Inflammatory macrophage treated with lipopolysaccharide for 1 hour (primary cell): ENCODE results near the gene NFYC.
"Not testable (repeated sequence)": the region's sequence is repeated elsewhere in the genome, so short reads cannot be mapped to it uniquely, and the experiment has no call there.

Source experiments
- DNase-seq, 2 donors: peaks; one replicate each; pipeline ENCODE4 v3.0.0-alpha.2; 2020 to 2022

The NFYC gene

DNA sequence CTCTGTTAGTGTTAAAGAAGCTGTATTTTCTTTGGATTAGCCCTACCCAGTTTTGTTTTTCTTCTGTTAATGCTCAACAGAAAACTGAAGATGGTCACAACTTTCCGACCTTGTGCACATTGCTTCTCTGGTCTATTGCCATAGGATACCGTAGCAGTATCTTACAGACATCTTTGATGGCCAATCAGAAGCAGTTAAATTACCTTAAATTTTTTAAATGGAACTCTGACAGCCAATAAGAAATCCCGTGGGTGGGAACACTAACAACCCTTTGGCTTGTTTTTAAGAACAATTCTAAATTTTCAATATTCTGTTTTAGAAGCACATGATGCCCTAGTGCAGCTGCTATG, 17.2 kb downstream of the NFYC start:
- peak in 1 of 2 donors; percentile 22 for DNase-seq

GRCh38 chr1:40709100-40709801, 17.7 kb downstream of the NFYC start:
- DNase-seq: peak; percentile 42 to 74

DNA sequence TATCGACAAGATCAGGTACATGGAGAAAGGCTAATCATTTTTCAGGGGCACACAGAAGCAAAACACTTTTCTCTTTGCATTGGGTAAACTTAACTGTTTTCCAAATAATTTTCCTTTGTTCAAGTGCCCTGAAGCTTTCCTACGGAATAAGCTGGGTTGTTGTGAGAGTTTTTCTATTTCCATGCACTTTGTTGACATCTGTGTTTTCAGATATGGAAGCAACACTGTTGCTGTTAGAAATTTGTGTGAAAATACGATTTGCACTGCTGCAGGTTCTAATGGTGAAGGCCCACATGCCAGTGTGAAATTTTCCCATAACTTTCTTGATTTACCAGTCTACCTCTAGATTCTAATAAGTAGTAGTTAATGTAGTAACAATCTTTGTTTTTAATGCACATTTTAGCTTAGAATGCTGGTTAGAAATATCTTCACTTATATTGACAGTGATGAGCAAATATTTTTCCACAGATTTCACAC, 18.3 kb downstream of the NFYC start:
- no peak for DNase-seq

DNA sequence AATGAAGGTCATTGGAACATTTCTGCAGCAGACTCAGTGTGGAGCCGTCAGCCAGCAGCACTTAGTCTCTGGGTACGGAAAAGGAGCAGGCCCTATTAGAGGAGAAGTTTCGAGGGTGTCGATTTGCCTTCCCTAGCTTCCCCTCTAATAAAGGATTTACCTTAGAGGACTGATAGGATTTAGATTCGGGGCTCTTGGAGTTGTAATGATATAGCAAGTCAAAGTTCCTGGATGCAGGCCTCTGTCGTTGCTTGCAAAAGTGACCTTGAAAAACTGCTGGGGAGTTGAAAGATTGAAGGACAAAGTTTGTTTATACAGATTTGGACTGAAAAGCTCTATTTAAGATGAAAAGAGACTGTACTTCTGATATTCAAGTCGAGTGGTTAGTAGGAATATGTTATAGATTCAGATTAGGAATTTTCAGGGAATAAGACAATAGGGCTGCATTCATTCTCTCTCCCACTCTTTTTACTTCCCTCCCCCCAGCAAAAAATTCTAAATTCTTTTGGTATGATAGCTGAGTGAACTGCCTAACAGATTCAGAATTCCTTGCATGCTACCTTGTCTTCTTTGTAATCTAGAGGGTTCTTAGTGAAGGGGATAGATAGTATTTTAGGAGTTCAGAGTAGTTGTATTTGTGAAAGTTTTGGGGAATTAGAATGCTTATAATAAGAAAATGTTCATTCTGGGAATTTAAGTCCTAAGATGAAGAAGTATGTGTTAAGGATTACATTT, 19.2 kb downstream of the NFYC start:
- DNase-seq: no peak

GRCh38 chr1:40711465-40712404, 20.2 kb downstream of the NFYC start:
- peak; percentile 34 to 50 for DNase-seq

- DNase-seq: no peak
These were observed 21.0 kb downstream of the NFYC start for GRCh38 chr1:40712405-40712944.

- peak; percentile 73 to 80 for DNase-seq
These were observed 21.5 kb downstream of the NFYC start for GRCh38 chr1:40712997-40713396.

DNA sequence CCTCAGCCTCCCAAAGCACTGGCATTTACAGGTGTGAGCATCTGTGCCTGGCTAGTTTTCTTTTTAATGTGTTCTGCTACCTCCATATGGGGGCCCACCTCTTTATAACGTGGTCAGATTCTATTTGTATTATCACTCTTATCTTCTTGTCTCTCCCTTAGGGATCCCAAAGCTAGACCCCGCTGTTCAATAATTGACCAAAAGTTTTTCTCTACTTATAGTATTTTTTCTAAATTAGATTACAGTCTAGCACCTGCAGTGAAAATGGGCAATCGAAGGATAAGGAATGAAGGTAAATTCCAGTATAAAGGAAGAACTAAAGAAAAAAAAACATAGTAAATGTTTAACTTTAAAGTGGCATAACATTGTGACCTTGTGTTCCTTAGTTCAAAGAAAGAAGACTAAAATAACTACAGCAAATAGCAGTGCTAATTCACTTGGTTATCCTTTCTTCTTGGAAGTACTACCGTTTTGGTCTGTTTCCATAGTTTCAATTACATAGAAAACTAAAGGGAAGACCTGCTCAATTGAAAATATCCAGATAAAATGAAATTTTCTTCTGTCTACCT, 24.1 kb downstream of the NFYC start:
- DNase-seq: no peak

- no peak for DNase-seq
These were observed 25.6 kb downstream of the NFYC start for GRCh38 chr1:40717065-40717464.

- no peak for DNase-seq
These were observed 26.5 kb downstream of the NFYC start for GRCh38 chr1:40717955-40718354.

GRCh38 chr1:40720493-40720892, 29.0 kb downstream of the NFYC start:
- no peak for DNase-seq

DNA sequence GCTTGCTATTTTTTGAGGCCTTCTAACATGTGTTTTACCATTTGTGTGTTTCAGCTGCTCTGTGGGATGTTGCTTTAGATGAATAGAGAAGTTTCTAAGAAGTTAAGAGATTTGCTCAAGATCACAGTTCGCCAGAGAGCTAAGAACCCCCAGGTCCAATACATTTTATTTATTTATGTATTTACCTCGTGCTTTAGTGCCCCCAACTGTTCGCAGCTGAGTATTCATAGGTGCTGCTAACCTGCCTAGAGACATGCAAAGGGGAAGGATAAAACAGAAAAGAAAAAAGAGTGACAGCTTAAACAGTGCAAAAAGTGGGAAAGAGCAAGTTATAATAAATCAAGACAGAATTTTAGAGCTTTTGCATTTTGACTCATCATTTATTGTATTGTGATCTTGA, 31.1 kb downstream of the NFYC start:
- DNase-seq: no peak

- DNase-seq: no peak
These were observed 31.9 kb downstream of the NFYC start for GRCh38 chr1:40723196-40723955.

GRCh38 chr1:40727662-40728061, 36.2 kb downstream of the NFYC start:
- not testable (repeated sequence) for DNase-seq

DNA sequence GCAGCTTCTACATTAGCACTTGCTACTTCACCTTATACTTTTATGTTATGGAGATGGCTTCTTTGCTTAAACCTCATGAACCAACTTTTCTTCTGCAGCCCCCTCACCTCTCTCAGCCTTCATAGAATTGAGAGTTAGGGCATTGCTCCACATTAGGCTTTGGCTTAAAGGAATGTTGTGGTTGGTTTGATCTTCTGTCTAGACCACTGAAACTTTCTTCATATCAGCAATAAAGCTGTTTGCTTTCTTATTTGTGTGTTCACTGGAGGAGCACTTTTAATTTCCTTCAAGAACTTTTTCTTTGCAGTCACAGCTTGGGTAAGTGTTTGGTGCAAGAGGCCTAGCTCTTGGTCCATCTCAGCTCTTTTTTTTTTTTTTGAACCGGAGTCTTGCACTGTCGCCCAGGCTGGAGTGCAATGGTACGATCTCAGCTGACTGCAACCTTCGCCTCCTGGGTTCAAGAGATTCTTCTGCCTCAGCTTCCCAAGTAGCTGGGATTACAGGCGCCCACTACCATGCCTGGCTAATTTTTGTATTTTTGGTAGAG, 37.9 kb downstream of the NFYC start:
- DNase-seq: not testable (repeated sequence)

- no peak for DNase-seq
These were observed 41.3 kb downstream of the NFYC start for GRCh38 chr1:40732756-40733301.

DNA sequence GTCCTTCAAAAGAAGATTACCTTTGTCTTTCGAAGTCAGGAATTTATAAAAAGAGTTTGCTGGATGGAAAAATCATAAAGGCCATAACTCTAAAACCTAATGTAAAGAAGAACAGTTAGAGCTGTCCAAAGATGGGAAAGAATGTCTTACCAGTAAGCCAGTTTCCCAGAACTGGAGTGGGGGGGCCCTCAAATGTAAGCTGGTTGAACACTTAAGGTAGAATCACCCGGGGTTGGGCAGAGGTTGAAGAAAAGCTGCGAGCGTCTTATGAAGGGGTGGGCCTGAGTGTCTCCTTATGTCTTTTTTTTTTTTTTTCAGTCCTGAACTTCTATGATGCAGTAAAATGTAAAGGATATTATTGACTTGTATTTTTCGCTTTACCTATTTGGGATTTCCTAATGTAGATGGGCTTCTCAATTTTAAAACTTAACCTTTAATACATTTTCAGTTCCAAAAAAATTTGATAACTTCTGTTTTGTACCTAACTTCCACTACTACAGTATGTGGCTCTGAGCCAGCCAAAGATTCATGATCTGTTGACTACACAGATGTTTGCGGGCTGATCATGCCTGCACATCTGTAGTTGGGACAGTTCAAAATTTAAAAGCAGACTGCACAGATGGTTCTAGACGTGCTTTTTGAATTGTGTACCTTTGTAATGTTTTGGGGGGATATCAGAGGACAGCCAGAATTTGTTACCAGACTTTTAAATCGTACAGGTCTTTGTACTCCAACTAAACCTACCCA, 43.6 kb downstream of the NFYC start:
- no peak for DNase-seq

GRCh38 chr1:40736085-40736531, 44.6 kb downstream of the NFYC start:
- no peak for DNase-seq

DNA sequence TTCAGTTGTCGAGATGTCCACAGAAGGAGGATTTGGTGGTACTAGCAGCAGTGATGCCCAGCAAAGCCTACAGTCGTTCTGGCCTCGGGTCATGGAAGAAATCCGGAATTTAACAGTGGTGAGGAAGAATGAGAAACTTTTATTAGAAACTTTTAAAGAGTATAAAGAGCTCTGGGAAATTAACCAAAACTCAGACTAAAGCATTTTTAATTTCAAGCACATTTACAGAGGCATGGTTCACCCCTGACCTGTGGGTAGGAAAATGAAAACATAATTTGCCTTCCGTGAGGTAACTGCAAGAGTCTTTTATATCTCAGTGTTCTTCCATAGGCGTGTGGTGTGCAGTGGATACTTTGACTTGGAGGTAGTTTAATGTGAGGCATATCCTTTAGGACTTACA, 47.3 kb downstream of the NFYC start:
- no peak for DNase-seq

GRCh38 chr1:40739455-40740008, 48.0 kb downstream of the NFYC start:
- DNase-seq: no peak
